HG03354 (cell line): ENCODE measurements around the gene ANKMY1.

Source experiments
- ATAC-seq: cut with Tn5 transposase; IDR thresholded peaks from one replicate; pipeline ENCODE4 v1.9.1; 2021; ENCODE audit warnings: mild to moderate bottlenecking; ENCODE audit not compliant: unreplicated experiment, poor library complexity, severe bottlenecking

The ANKMY1 gene

GRCh38 chr2:240557808-240558207, at the start of gene ANKMY1:
Gene ANKMY1, minus strand, starts transcription at chr2:240557988. Its CDS starts 653 bp downstream, at chr2:240557335.
- ATAC-seq = no peak

- no peak for ATAC-seq
These were observed 48.3 kb upstream of the ANKMY1 start for GRCh38 chr2:240605867-240606743.

- ATAC-seq = no peak
These were observed 47.3 kb upstream of the ANKMY1 start for GRCh38 chr2:240604939-240605716.

GRCh38 chr2:240604291-240604938, 46.6 kb upstream of the ANKMY1 start:
- no peak for ATAC-seq

- ATAC-seq = no peak
These were observed 46.1 kb upstream of the ANKMY1 start for GRCh38 chr2:240603846-240604245.

GRCh38 chr2:240603081-240603835, 45.5 kb upstream of the ANKMY1 start:
- ATAC-seq = no peak

GRCh38 chr2:240602266-240603050, 44.7 kb upstream of the ANKMY1 start:
- ATAC-seq = no peak

GRCh38 chr2:240601831-240602160, 44.0 kb upstream of the ANKMY1 start:
- ATAC-seq = no peak

- no peak for ATAC-seq
These were observed 43.5 kb upstream of the ANKMY1 start for GRCh38 chr2:240601061-240601830.

- no peak for ATAC-seq
These were observed 42.7 kb upstream of the ANKMY1 start for GRCh38 chr2:240600451-240600961.

GRCh38 chr2:240599141-240599583, 41.4 kb upstream of the ANKMY1 start:
- no peak for ATAC-seq

- ATAC-seq = no peak
These were observed 40.6 kb upstream of the ANKMY1 start for GRCh38 chr2:240598311-240598911.

GRCh38 chr2:240597419-240598181, 39.8 kb upstream of the ANKMY1 start:
- ATAC-seq = no peak

GRCh38 chr2:240597054-240597418, 39.2 kb upstream of the ANKMY1 start:
- ATAC-seq = no peak

GRCh38 chr2:240596491-240596931, 38.7 kb upstream of the ANKMY1 start:
- ATAC-seq = no peak

- ATAC-seq = no peak
These were observed 38.3 kb upstream of the ANKMY1 start for GRCh38 chr2:240596080-240596460.
